Left lobe of liver (tissue), 2 donors: ENCODE measurements around the gene STX12. TPM values are rescaled to one million over a fixed set of nuclear protein-coding genes. Genes with fewer than 3 reads are reported as not detected.

Experiments
- ATAC-seq: fragments of 200-7000 bp; cut with Tn5 transposase; one replicate; pipeline ENCODE4 v1.9.1; 2020; ENCODE audit warnings: mild to moderate bottlenecking, moderate library complexity
- DNase-seq: peaks from one replicate; pipeline ENCODE4 v3.0.0-alpha.2; 2020; ENCODE audit warnings: low spot score
- total RNA-seq: library from RNA; stranded (reverse); gene quantifications from one replicate; pipeline ENCODE4 v1.2.1, GENCODE V29; 2021
- donor health status: DM: no; HTN: no; CAD: no; lungs with moderate emphysema.
- donor health status: DM: no; HTN: yes; CAD: no.

Gene STX12
- total RNA-seq, result 14.4 TPM

- DNase-seq (peak; percentile 99), ATAC-seq (peak; percentile 98)
These were observed at the start of gene STX12 for GRCh38 chr1:27772932-27773825. STX12 (plus strand) TSS chr1:27773219; CDS start chr1:27773308, 89 bp downstream.

GRCh38 chr1:27724961-27725373 lies 48.1 kb upstream of the STX12 start:
- ATAC-seq, result no peak
- DNase-seq, result peak; percentile 51

GRCh38 chr1:27725374-27726172 lies 47.4 kb upstream of the STX12 start, which contains the start of gene FAM76A:
FAM76A (plus strand) TSS chr1:27725961; CDS start chr1:27726081, 120 bp downstream.
- ATAC-seq (peak; percentile 95), DNase-seq (peak; percentile 100)

- ATAC-seq, result peak; percentile 26
- DNase-seq, result peak; percentile 62
These were observed 46.6 kb upstream of the STX12 start for GRCh38 chr1:27726173-27727044.

GRCh38 chr1:27727126-27727525 lies 45.9 kb upstream of the STX12 start:
- DNase-seq (no peak), ATAC-seq (no peak)

GRCh38 chr1:27736252-27736651 lies 36.8 kb upstream of the STX12 start:
- no peak for ATAC-seq

GRCh38 chr1:27741121-27741520 lies 31.9 kb upstream of the STX12 start:
- DNase-seq, result no peak
- no peak for ATAC-seq

More at GRCh38 chr1:27736252-27736651, 36.8 kb upstream of the STX12 start:
- DNase-seq, result no peak

- no peak for ATAC-seq
- no peak for DNase-seq
These were observed 28.5 kb upstream of the STX12 start for GRCh38 chr1:27744556-27744955.

GRCh38 chr1:27745466-27745865 lies 27.6 kb upstream of the STX12 start:
- ATAC-seq (no peak), DNase-seq (no peak)

- DNase-seq (no peak), ATAC-seq (no peak)
These were observed 20.7 kb upstream of the STX12 start for GRCh38 chr1:27752360-27752759.

- no peak for ATAC-seq
- DNase-seq, result no peak
These were observed 17.7 kb upstream of the STX12 start for GRCh38 chr1:27755286-27755685.

- peak; percentile 55 for DNase-seq
- ATAC-seq, result peak; percentile 98
These were observed 17.2 kb upstream of the STX12 start for GRCh38 chr1:27755865-27756264.

GRCh38 chr1:27759236-27759635 lies 13.8 kb upstream of the STX12 start:
- DNase-seq (no peak), ATAC-seq (no peak)

GRCh38 chr1:27760426-27760825 lies 12.6 kb upstream of the STX12 start:
- DNase-seq (no peak), ATAC-seq (no peak)

GRCh38 chr1:27762033-27762432 lies 11.0 kb upstream of the STX12 start:
- ATAC-seq, result no peak
- no peak for DNase-seq

GRCh38 chr1:27763358-27763757 lies 9.7 kb upstream of the STX12 start:
- DNase-seq, result no peak
- no peak for ATAC-seq

GRCh38 chr1:27770293-27770830 lies 2.7 kb upstream of the STX12 start:
- ATAC-seq (no peak), DNase-seq (no peak)

GRCh38 chr1:27772036-27772931 lies 735 bp upstream of the STX12 start:
- no peak for DNase-seq
- no peak for ATAC-seq

GRCh38 chr1:27773826-27774445 lies 917 bp downstream of the STX12 start:
- ATAC-seq (peak; percentile 7), DNase-seq (no peak)
